Stimulated activated effector memory CD8-positive, alpha-beta T cell treated with anti-CD3 and anti-CD28 coated beads, Interleukin-12 subunit alpha, Interleukin-12 subunit beta, amount 100 ng/mL, for 72 hours (primary cell): ENCODE measurements around the gene SYNCRIP.
A peak's percentile ranks its signal among the peaks of the same experiment; 100 is the strongest.
"Not testable (repeated sequence)": the region's sequence is repeated elsewhere in the genome, so short reads cannot be mapped to it uniquely, and the experiment has no call there.

Experiments
- ATAC-seq: fragments of 150-1000 bp; cut with Tn5 transposase; 2 replicates; pipeline ENCODE4 v1.10.0; 2021
- DNase-seq, 2 donors: peaks; one replicate each; pipeline ENCODE4 v3.0.0; 2021 to 2022; ENCODE audit warnings: low spot score in 2 of 2
- H3K27ac Mint-ChIP-seq: one replicate; pipeline ENCODE4 v1.8.0; 2022; ENCODE audit warnings: mild to moderate bottlenecking, mixed read lengths
- H3K36me3 Mint-ChIP-seq: one replicate; pipeline ENCODE4 v1.8.0; 2022; ENCODE audit warnings: mild to moderate bottlenecking, mixed read lengths
- H3K4me1 Mint-ChIP-seq: one replicate; pipeline ENCODE4 v1.8.0; 2022; ENCODE audit warnings: mixed read lengths
- H3K4me3 Mint-ChIP-seq: one replicate; pipeline ENCODE4 v1.8.0; 2022; ENCODE audit warnings: mild to moderate bottlenecking, mixed read lengths
- H3K9me3 Mint-ChIP-seq: one replicate; pipeline ENCODE4 v1.8.0; 2022; ENCODE audit warnings: mixed read lengths

The SYNCRIP gene

GRCh38 chr6:85642774-85643536 lies at the start of gene SYNCRIP:
SYNCRIP (minus strand) TSS chr6:85642886; CDS start chr6:85641439, 1,447 bp downstream.
- H3K4me1 Mint-ChIP-seq, result peaks cover 45% of the 10 kb centered on the region
- peaks cover 55% of the 10 kb centered on the region for H3K36me3 Mint-ChIP-seq
- peak; percentile 90 for ATAC-seq
- peak; percentile 95 to 98 for DNase-seq
- H3K27ac Mint-ChIP-seq, result peak within 1 kb of the TSS; percentile 99
- peak within 1 kb of the TSS; percentile 89 for H3K4me3 Mint-ChIP-seq
- H3K9me3 Mint-ChIP-seq, result no peaks in the 10 kb centered on the region

GRCh38 chr6:85691478-85691877 lies 48.8 kb upstream of the SYNCRIP start:
- Mint-ChIP-seq H3K4me1 (no peaks in the 10 kb centered on the region), H3K36me3 (no peaks in the 10 kb centered on the region), H3K27ac (no peak overlapping the region), H3K9me3 (no peaks in the 10 kb centered on the region), H3K4me3 (no peak overlapping the region)
- ATAC-seq, result peak; percentile 59
- DNase-seq, result no peak

- H3K4me1 Mint-ChIP-seq, result no peaks in the 10 kb centered on the region
- no peaks in the 10 kb centered on the region for H3K9me3 Mint-ChIP-seq
- H3K4me3 Mint-ChIP-seq, result no peak overlapping the region
- no peak overlapping the region for H3K27ac Mint-ChIP-seq
- ATAC-seq, result no peak
- no peaks in the 10 kb centered on the region for H3K36me3 Mint-ChIP-seq
- DNase-seq, result no peak
These were observed 47.4 kb upstream of the SYNCRIP start for GRCh38 chr6:85690071-85690470.

- Mint-ChIP-seq H3K27ac (peak overlapping the region; percentile 17), H3K9me3 (no peaks in the 10 kb centered on the region), H3K36me3 (no peaks in the 10 kb centered on the region), H3K4me1 (no peaks in the 10 kb centered on the region), H3K4me3 (no peak overlapping the region)
- DNase-seq (no peak), ATAC-seq (peak; percentile 88)
These were observed 43.0 kb upstream of the SYNCRIP start for GRCh38 chr6:85685713-85686112.

GRCh38 chr6:85684809-85685171 lies 42.1 kb upstream of the SYNCRIP start:
- DNase-seq (no peak), ATAC-seq (no peak)
- no peaks in the 10 kb centered on the region for H3K9me3 Mint-ChIP-seq
- no peaks in the 10 kb centered on the region for H3K36me3 Mint-ChIP-seq
- H3K4me3 Mint-ChIP-seq, result no peak overlapping the region
- no peak overlapping the region for H3K27ac Mint-ChIP-seq
- H3K4me1 Mint-ChIP-seq, result no peaks in the 10 kb centered on the region

GRCh38 chr6:85684133-85684808 lies 41.6 kb upstream of the SYNCRIP start:
- no peaks in the 10 kb centered on the region for H3K9me3 Mint-ChIP-seq
- DNase-seq, result no peak

GRCh38 chr6:85681899-85682298 lies 39.2 kb upstream of the SYNCRIP start:
- not testable (repeated sequence) for H3K27ac Mint-ChIP-seq, H3K4me1 Mint-ChIP-seq, ATAC-seq, DNase-seq, H3K4me3 Mint-ChIP-seq, H3K9me3 Mint-ChIP-seq
- H3K36me3 Mint-ChIP-seq, result peaks cover 20% of the 10 kb centered on the region

More at GRCh38 chr6:85684133-85684808, 41.6 kb upstream of the SYNCRIP start:
- no peaks in the 10 kb centered on the region for H3K4me1 Mint-ChIP-seq
- no peak overlapping the region for H3K27ac Mint-ChIP-seq
- H3K36me3 Mint-ChIP-seq, result no peaks in the 10 kb centered on the region
- no peak for ATAC-seq
- no peak overlapping the region for H3K4me3 Mint-ChIP-seq

GRCh38 chr6:85680388-85680787 lies 37.7 kb upstream of the SYNCRIP start:
- no peak for ATAC-seq

GRCh38 chr6:85679445-85680123 lies 36.9 kb upstream of the SYNCRIP start:
- Mint-ChIP-seq H3K36me3 (peaks cover 43% of the 10 kb centered on the region), H3K4me1 (peaks cover 32% of the 10 kb centered on the region), H3K9me3 (no peaks in the 10 kb centered on the region), H3K4me3 (peak overlapping the region; percentile 98), H3K27ac (peak overlapping the region; percentile 100)
- no peak for ATAC-seq
- DNase-seq, result no peak

More at GRCh38 chr6:85680388-85680787, 37.7 kb upstream of the SYNCRIP start:
- Mint-ChIP-seq H3K4me1 (peaks cover 24% of the 10 kb centered on the region), H3K27ac (no peak overlapping the region), H3K36me3 (peaks cover 35% of the 10 kb centered on the region), H3K9me3 (no peaks in the 10 kb centered on the region), H3K4me3 (peak overlapping the region; percentile 98)
- DNase-seq, result no peak

GRCh38 chr6:85678602-85679444 lies 36.1 kb upstream of the SYNCRIP start:
- peaks cover 51% of the 10 kb centered on the region for H3K36me3 Mint-ChIP-seq
- H3K27ac Mint-ChIP-seq, result peak overlapping the region; percentile 100
- DNase-seq (peak; percentile 98 to 100), ATAC-seq (peak; percentile 94)
- peak overlapping the region; percentile 98 for H3K4me3 Mint-ChIP-seq
- no peaks in the 10 kb centered on the region for H3K9me3 Mint-ChIP-seq
- peaks cover 40% of the 10 kb centered on the region for H3K4me1 Mint-ChIP-seq

GRCh38 chr6:85678026-85678601 lies 35.4 kb upstream of the SYNCRIP start:
- no peak for DNase-seq
- H3K9me3 Mint-ChIP-seq, result no peaks in the 10 kb centered on the region
- H3K36me3 Mint-ChIP-seq, result peaks cover 58% of the 10 kb centered on the region
- peak overlapping the region; percentile 100 for H3K27ac Mint-ChIP-seq
- ATAC-seq, result no peak
- H3K4me3 Mint-ChIP-seq, result peak overlapping the region; percentile 98
- peaks cover 47% of the 10 kb centered on the region for H3K4me1 Mint-ChIP-seq

- no peak for DNase-seq
- no peak for ATAC-seq
- Mint-ChIP-seq H3K36me3 (peaks cover 65% of the 10 kb centered on the region), H3K4me3 (peak overlapping the region; percentile 98), H3K27ac (peak overlapping the region; percentile 100), H3K4me1 (peaks cover 54% of the 10 kb centered on the region), H3K9me3 (no peaks in the 10 kb centered on the region)
These were observed 34.7 kb upstream of the SYNCRIP start for GRCh38 chr6:85677234-85677956.

GRCh38 chr6:85676086-85676729 lies 33.5 kb upstream of the SYNCRIP start:
- Mint-ChIP-seq H3K4me3 (peak overlapping the region; percentile 98), H3K36me3 (peaks cover 68% of the 10 kb centered on the region), H3K4me1 (peaks cover 54% of the 10 kb centered on the region), H3K9me3 (no peaks in the 10 kb centered on the region), H3K27ac (peak overlapping the region; percentile 100)
- DNase-seq (no peak), ATAC-seq (no peak)
